ENCODE results near the gene STT3B.

STT3B gene

GRCh38 chr3:31531992-31532586 lies 636 bp upstream of the STT3B start:
- peak overlapping the region; percentile 97 for H3K4me3 Mint-ChIP-seq

GRCh38 chr3:31533169-31534064 lies 692 bp downstream of the STT3B start:
- H3K9me3 Mint-ChIP-seq, result no peaks in the 10 kb centered on the region
- H3K4me3 Mint-ChIP-seq, result peak overlapping the region; percentile 97
- H3K36me3 Mint-ChIP-seq, result no peaks in the 10 kb centered on the region
- peak overlapping the region; percentile 100 for H3K27ac Mint-ChIP-seq
- H3K4me1 Mint-ChIP-seq, result peaks cover 32% of the 10 kb centered on the region
- H3K27me3 Mint-ChIP-seq, result no peaks in the 10 kb centered on the region
- ATAC-seq, result peak; percentile 0

More at GRCh38 chr3:31531992-31532586, 636 bp upstream of the STT3B start:
- ATAC-seq, result peak; percentile 95
- peak overlapping the region; percentile 100 for H3K27ac Mint-ChIP-seq
- peaks cover 20% of the 10 kb centered on the region for H3K4me1 Mint-ChIP-seq
- no peaks in the 10 kb centered on the region for H3K36me3 Mint-ChIP-seq
- H3K27me3 Mint-ChIP-seq, result no peaks in the 10 kb centered on the region
- H3K9me3 Mint-ChIP-seq, result no peaks in the 10 kb centered on the region

GRCh38 chr3:31534065-31534425 lies 1.3 kb downstream of the STT3B start:
- Mint-ChIP-seq H3K4me3 (peak overlapping the region; percentile 97), H3K27ac (peak overlapping the region; percentile 100), H3K36me3 (no peaks in the 10 kb centered on the region), H3K27me3 (no peaks in the 10 kb centered on the region), H3K9me3 (no peaks in the 10 kb centered on the region), H3K4me1 (peaks cover 38% of the 10 kb centered on the region)
- ATAC-seq, result no peak

- H3K36me3 Mint-ChIP-seq, result no peaks in the 10 kb centered on the region
- no peak overlapping the region for H3K4me3 Mint-ChIP-seq
- no peak for ATAC-seq
- no peaks in the 10 kb centered on the region for H3K9me3 Mint-ChIP-seq
- H3K27me3 Mint-ChIP-seq, result no peaks in the 10 kb centered on the region
- no peak overlapping the region for H3K27ac Mint-ChIP-seq
- peaks cover 61% of the 10 kb centered on the region for H3K4me1 Mint-ChIP-seq
Observed at GRCh38 chr3:31536497-31536896, 3.8 kb downstream of the STT3B start.

- Mint-ChIP-seq H3K27me3 (no peaks in the 10 kb centered on the region), H3K4me3 (no peak overlapping the region), H3K9me3 (no peaks in the 10 kb centered on the region), H3K27ac (no peak overlapping the region), H3K36me3 (peaks cover 6% of the 10 kb centered on the region), H3K4me1 (peaks cover 79% of the 10 kb centered on the region)
- no peak for ATAC-seq
Observed at GRCh38 chr3:31538801-31539200, 6.1 kb downstream of the STT3B start.

- ATAC-seq, result no peak
- H3K36me3 Mint-ChIP-seq, result peaks cover 6% of the 10 kb centered on the region
- no peaks in the 10 kb centered on the region for H3K9me3 Mint-ChIP-seq
- no peaks in the 10 kb centered on the region for H3K27me3 Mint-ChIP-seq
- H3K27ac Mint-ChIP-seq, result peak overlapping the region; percentile 23
- no peak overlapping the region for H3K4me3 Mint-ChIP-seq
- H3K4me1 Mint-ChIP-seq, result peaks cover 77% of the 10 kb centered on the region
Observed at GRCh38 chr3:31539275-31539674, 6.5 kb downstream of the STT3B start.

GRCh38 chr3:31541089-31541488 lies 8.4 kb downstream of the STT3B start:
- Mint-ChIP-seq H3K4me3 (no peak overlapping the region), H3K36me3 (peaks cover 6% of the 10 kb centered on the region), H3K27ac (no peak overlapping the region)

GRCh38 chr3:31542246-31542645 lies 9.5 kb downstream of the STT3B start:
- Mint-ChIP-seq H3K27ac (no peak overlapping the region), H3K4me1 (peaks cover 82% of the 10 kb centered on the region), H3K36me3 (peaks cover 6% of the 10 kb centered on the region)

More at GRCh38 chr3:31541089-31541488, 8.4 kb downstream of the STT3B start:
- H3K4me1 Mint-ChIP-seq, result peaks cover 82% of the 10 kb centered on the region
- no peaks in the 10 kb centered on the region for H3K9me3 Mint-ChIP-seq
- ATAC-seq, result no peak
- H3K27me3 Mint-ChIP-seq, result no peaks in the 10 kb centered on the region

GRCh38 chr3:31543375-31543774 lies 10.7 kb downstream of the STT3B start:
- H3K4me1 Mint-ChIP-seq, result peaks cover 83% of the 10 kb centered on the region
- no peaks in the 10 kb centered on the region for H3K9me3 Mint-ChIP-seq
- H3K27ac Mint-ChIP-seq, result no peak overlapping the region
- no peaks in the 10 kb centered on the region for H3K27me3 Mint-ChIP-seq
- H3K36me3 Mint-ChIP-seq, result peaks cover 6% of the 10 kb centered on the region
- no peak overlapping the region for H3K4me3 Mint-ChIP-seq
- ATAC-seq, result no peak

More at GRCh38 chr3:31542246-31542645, 9.5 kb downstream of the STT3B start:
- no peak for ATAC-seq
- Mint-ChIP-seq H3K4me3 (no peak overlapping the region), H3K27me3 (no peaks in the 10 kb centered on the region), H3K9me3 (no peaks in the 10 kb centered on the region)

GRCh38 chr3:31544634-31545033 lies 11.9 kb downstream of the STT3B start:
- Mint-ChIP-seq H3K4me1 (peaks cover 74% of the 10 kb centered on the region), H3K27ac (no peak overlapping the region), H3K4me3 (no peak overlapping the region), H3K27me3 (no peaks in the 10 kb centered on the region), H3K9me3 (no peaks in the 10 kb centered on the region), H3K36me3 (peaks cover 6% of the 10 kb centered on the region)
- ATAC-seq, result no peak

- no peak for ATAC-seq
- H3K4me1 Mint-ChIP-seq, result peaks cover 74% of the 10 kb centered on the region
Observed at GRCh38 chr3:31546162-31546561, 13.4 kb downstream of the STT3B start.

GRCh38 chr3:31546725-31547124 lies 14.0 kb downstream of the STT3B start:
- peaks cover 73% of the 10 kb centered on the region for H3K4me1 Mint-ChIP-seq
- H3K36me3 Mint-ChIP-seq, result peaks cover 4% of the 10 kb centered on the region
- no peak overlapping the region for H3K27ac Mint-ChIP-seq
- no peaks in the 10 kb centered on the region for H3K27me3 Mint-ChIP-seq
- no peaks in the 10 kb centered on the region for H3K9me3 Mint-ChIP-seq
- no peak overlapping the region for H3K4me3 Mint-ChIP-seq
- no peak for ATAC-seq

More at GRCh38 chr3:31546162-31546561, 13.4 kb downstream of the STT3B start:
- Mint-ChIP-seq H3K4me3 (no peak overlapping the region), H3K27ac (no peak overlapping the region), H3K36me3 (peaks cover 6% of the 10 kb centered on the region), H3K9me3 (no peaks in the 10 kb centered on the region), H3K27me3 (no peaks in the 10 kb centered on the region)

GRCh38 chr3:31550452-31551251 lies 17.9 kb downstream of the STT3B start:
- Mint-ChIP-seq H3K36me3 (peaks cover 7% of the 10 kb centered on the region), H3K4me1 (peaks cover 68% of the 10 kb centered on the region), H3K27me3 (no peaks in the 10 kb centered on the region), H3K27ac (peak overlapping the region; percentile 67), H3K4me3 (no peak overlapping the region), H3K9me3 (no peaks in the 10 kb centered on the region)
- no peak for ATAC-seq

GRCh38 chr3:31551646-31552045 lies 18.9 kb downstream of the STT3B start:
- no peak overlapping the region for H3K27ac Mint-ChIP-seq
- H3K4me1 Mint-ChIP-seq, result peaks cover 67% of the 10 kb centered on the region
- no peak for ATAC-seq
- peaks cover 17% of the 10 kb centered on the region for H3K36me3 Mint-ChIP-seq
- H3K4me3 Mint-ChIP-seq, result no peak overlapping the region
- H3K9me3 Mint-ChIP-seq, result peaks cover 4% of the 10 kb centered on the region
- H3K27me3 Mint-ChIP-seq, result no peaks in the 10 kb centered on the region

GRCh38 chr3:31552103-31552502 lies 19.4 kb downstream of the STT3B start:
- Mint-ChIP-seq H3K27me3 (no peaks in the 10 kb centered on the region), H3K27ac (no peak overlapping the region), H3K9me3 (peaks cover 7% of the 10 kb centered on the region), H3K36me3 (peaks cover 21% of the 10 kb centered on the region), H3K4me1 (peaks cover 67% of the 10 kb centered on the region), H3K4me3 (no peak overlapping the region)
- no peak for ATAC-seq

Measured in stimulated activated memory B cell treated with anti-CD40 and anti-IgM and Interleukin-4, amounts not matched to agents 10 μg/mL and 1 μg/mL and 100 μg/mL, for 72 hours (primary cell).